Calu3 (cell line): ENCODE measurements around the gene QDPR. TPM values are rescaled to one million over a fixed set of nuclear protein-coding genes. Genes with fewer than 3 reads are reported as not detected.
"Not testable (repeated sequence)": the region's sequence is repeated elsewhere in the genome, so short reads cannot be mapped to it uniquely, and the experiment has no call there.

Source experiments
- BruUV-seq: library from RNA; stranded (reverse); fragments of 400-500 nt; replicated peaks from 2 replicates; lab custom pipeline; 2021; lab: Mats Ljungman, UMichigan
- CTCF ChIA-PET: fragments of 300-600 bp; sonication (Branson Sonifier 250); formaldehyde crosslinking; loops from one replicate; lab custom pipeline; 2022; ENCODE audit warnings: antibody characterized with exemption; lab: Charles Lee
- DNase-seq: peaks from one replicate; pipeline ENCODE4 v3.0.0; 2022
- H3K27ac Mint-ChIP-seq: one replicate; pipeline ENCODE4 v1.8.0; 2022; ENCODE audit warnings: mixed read lengths; ENCODE audit not compliant: unreplicated experiment
- H3K27me3 Mint-ChIP-seq: one replicate; pipeline ENCODE4 v1.8.0; 2022; ENCODE audit warnings: mixed read lengths; ENCODE audit not compliant: unreplicated experiment
- H3K36me3 Mint-ChIP-seq: one replicate; pipeline ENCODE4 v1.8.0; 2022; ENCODE audit warnings: mild to moderate bottlenecking, moderate library complexity, mixed read lengths; ENCODE audit not compliant: insufficient read depth, unreplicated experiment
- H3K4me1 Mint-ChIP-seq: one replicate; pipeline ENCODE4 v1.8.0; 2022; ENCODE audit warnings: mild to moderate bottlenecking, low read depth, mixed read lengths; ENCODE audit not compliant: unreplicated experiment
- H3K4me3 Mint-ChIP-seq: one replicate; pipeline ENCODE4 v1.8.0; 2022; ENCODE audit warnings: mild to moderate bottlenecking, low read depth, moderate library complexity, mixed read lengths; ENCODE audit not compliant: unreplicated experiment
- H3K9me3 Mint-ChIP-seq: one replicate; pipeline ENCODE4 v1.8.0; 2022; ENCODE audit warnings: low read depth, mixed read lengths; ENCODE audit not compliant: unreplicated experiment
- CTCF ChIP-seq: fragments of 200-600 bp; IDR thresholded peaks from one replicate; pipeline ENCODE4 v1.8.0; 2022; ENCODE audit warnings: antibody characterized with exemption; ENCODE audit not compliant: unreplicated experiment
- intact Hi-C: fragments of 100-400 bp; cut with micrococcal nuclease; formaldehyde crosslinking; loops from one replicate; pipeline ENCODE4 v1.10.0; 2022; ENCODE audit not compliant: unreplicated experiment
- total RNA-seq: library from RNA; stranded (reverse); gene quantifications from 2 replicates; pipeline ENCODE4 v1.2.3, GENCODE V29; 2022

QDPR gene
- total RNA-seq, 1 experiment from 2014 or later = 24.8 TPM

- Mint-ChIP-seq H3K27ac (no peak overlapping the region), H3K36me3 (no peaks in the 10 kb centered on the region), H3K4me3 (no peak overlapping the region), H3K9me3 (no peaks in the 10 kb centered on the region), H3K27me3 (peaks cover 31% of the 10 kb centered on the region), H3K4me1 (no peaks in the 10 kb centered on the region)
- intact Hi-C loops = loop anchor here (1.0 to 5.0 kb wide), 5 partner anchors 100 to 1155 kb away; no protein-coding TSS in a partner anchor
- BruUV-seq = no TSS peak
- CTCF ChIA-PET = interaction anchor here (0.8 to 1.6 kb wide), 5 partner anchors 25 to 804 kb away, joined by 3 to 10 read pairs (median 3); no protein-coding TSS in a partner anchor
- no peak for DNase-seq
- TF ChIP-seq CTCF = no peak
Observed at GRCh38 chr4:17447056-17447455, 64.8 kb downstream of the QDPR start.

- CTCF ChIA-PET, H3K27ac Mint-ChIP-seq, BruUV-seq, intact Hi-C loops, H3K36me3 Mint-ChIP-seq, H3K4me1 Mint-ChIP-seq, H3K9me3 Mint-ChIP-seq, DNase-seq, H3K4me3 Mint-ChIP-seq: not testable (repeated sequence)
- H3K27me3 Mint-ChIP-seq = peaks cover 27% of the 10 kb centered on the region
Observed at GRCh38 chr4:17442477-17442876, 69.4 kb downstream of the QDPR start.

GRCh38 chr4:17437396-17437795, 74.5 kb downstream of the QDPR start:
- BruUV-seq = no TSS peak
- Mint-ChIP-seq H3K9me3 (peaks cover 4% of the 10 kb centered on the region), H3K4me3 (no peak overlapping the region), H3K27me3 (no peaks in the 10 kb centered on the region), H3K27ac (no peak overlapping the region), H3K36me3 (no peaks in the 10 kb centered on the region), H3K4me1 (no peaks in the 10 kb centered on the region)
- TF ChIP-seq CTCF = no peak
- DNase-seq = no peak
- CTCF ChIA-PET = no interaction called here
- intact Hi-C loops = no loop called here

GRCh38 chr4:17436750-17437090, 75.2 kb downstream of the QDPR start:
- no peaks in the 10 kb centered on the region for H3K36me3 Mint-ChIP-seq
- peaks cover 4% of the 10 kb centered on the region for H3K9me3 Mint-ChIP-seq
- H3K27ac Mint-ChIP-seq = no peak overlapping the region
- no peak overlapping the region for H3K4me3 Mint-ChIP-seq
- H3K27me3 Mint-ChIP-seq = no peaks in the 10 kb centered on the region
- CTCF ChIA-PET = no interaction called here
- intact Hi-C loops = no loop called here
- no peak for TF ChIP-seq CTCF
- no TSS peak for BruUV-seq
- H3K4me1 Mint-ChIP-seq = no peaks in the 10 kb centered on the region
- DNase-seq = no peak

Other genes with a start within 250 kb of the QDPR start
- not detected in 2 replicates for gene CLRN2, start 3.1 kb upstream of the QDPR start, total RNA-seq
- 70.6 and 123 TPM in 2 replicates for gene LAP3, start 65.1 kb upstream of the QDPR start, total RNA-seq
- 27.2 and 33.3 TPM in 2 replicates for gene MED28, start 102.6 kb upstream of the QDPR start, total RNA-seq